GM06990 (cell line): Measurements from ENCODE around the gene RHBDL1.
A peak's percentile ranks its signal among the peaks of the same experiment; 100 is the strongest.
"Not testable (repeated sequence)": the region's sequence is repeated elsewhere in the genome, so short reads cannot be mapped to it uniquely, and the experiment has no call there.

Experiments used
- DNase-seq: peaks from one replicate; pipeline ENCODE4 v3.0.0-alpha.2; 2011; ENCODE audit not compliant: insufficient read length; ENCODE audit errors: extremely low read depth
- H3K27me3 ChIP-seq: replicated peaks from 2 replicates; pipeline ENCODE4 v1.6.0; 2011; ENCODE audit warnings: low read length; ENCODE audit not compliant: control insufficient read depth, insufficient read depth
- H3K36me3 ChIP-seq: 2 replicates; pipeline ENCODE4 v1.5.1; 2011; ENCODE audit warnings: low read length; ENCODE audit not compliant: control insufficient read depth, insufficient read depth
- H3K4me3 ChIP-seq: replicated peaks from 2 replicates; pipeline ENCODE4 v1.5.1; 2011; ENCODE audit warnings: low read depth, mild to moderate bottlenecking, control low read depth, low read length
- CTCF ChIP-seq: IDR thresholded peaks from 2 replicates; pipeline ENCODE4 v1.5.1; 2011; ENCODE audit warnings: low read length, control low read depth, mild to moderate bottlenecking, inconsistent platforms; ENCODE audit not compliant: insufficient read depth, poor library complexity, severe bottlenecking

RHBDL1 gene

GRCh38 chr16:689175-689897 is 13.9 kb downstream of the RHBDL1 start:
- no peak for TF ChIP-seq CTCF
- no peaks in the 10 kb centered on the region for H3K27me3 ChIP-seq
- H3K36me3 ChIP-seq = peaks cover 21% of the 10 kb centered on the region
- H3K4me3 ChIP-seq = peak overlapping the region; percentile 97
- DNase-seq = no peak

GRCh38 chr16:691242-691641 is 15.8 kb downstream of the RHBDL1 start:
- H3K27me3 ChIP-seq, H3K4me3 ChIP-seq, DNase-seq: not testable (repeated sequence)
- peaks cover 12% of the 10 kb centered on the region for H3K36me3 ChIP-seq

GRCh38 chr16:692356-693108 is 17.1 kb downstream of the RHBDL1 start:
- H3K36me3 ChIP-seq = peaks cover 2% of the 10 kb centered on the region
- TF ChIP-seq CTCF = no peak
- H3K4me3 ChIP-seq = no peak overlapping the region
- DNase-seq = no peak
- H3K27me3 ChIP-seq = no peaks in the 10 kb centered on the region; the same call in 1 of the 2 replicates

- no peaks in the 10 kb centered on the region; the same call in 1 of the 2 replicates for H3K27me3 ChIP-seq
- H3K4me3 ChIP-seq = no peak overlapping the region
- no peak for DNase-seq
- no peak for TF ChIP-seq CTCF
- H3K36me3 ChIP-seq = no peaks in the 10 kb centered on the region
These were observed 17.9 kb downstream of the RHBDL1 start for GRCh38 chr16:693364-693763.

GRCh38 chr16:693766-694165 is 18.3 kb downstream of the RHBDL1 start:
- no peak for DNase-seq
- no peak overlapping the region for H3K4me3 ChIP-seq
- H3K36me3 ChIP-seq = no peaks in the 10 kb centered on the region
- no peak for TF ChIP-seq CTCF
- no peaks in the 10 kb centered on the region; the same call in 1 of the 2 replicates for H3K27me3 ChIP-seq

GRCh38 chr16:694187-694862 is 18.9 kb downstream of the RHBDL1 start:
- no peaks in the 10 kb centered on the region for H3K36me3 ChIP-seq
- no peak for DNase-seq
- TF ChIP-seq CTCF = no peak
- no peaks in the 10 kb centered on the region; the same call in 1 of the 2 replicates for H3K27me3 ChIP-seq
- H3K4me3 ChIP-seq = peak overlapping the region; percentile 55
